Stimulated activated naive CD8-positive, alpha-beta T cell treated with anti-CD3 and anti-CD28 coated beads, Interleukin-15, Interleukin-2, amounts not matched to agents 100 ng/mL and 50 ng/mL, for 24 hours (primary cell): ENCODE data around the gene SLC10A2.

ENCODE experiments used
- H3K27ac Mint-ChIP-seq: one replicate; pipeline ENCODE4 v1.8.0; 2021; ENCODE audit warnings: mild to moderate bottlenecking, mixed read lengths
- H3K27me3 Mint-ChIP-seq: one replicate; pipeline ENCODE4 v1.8.0; 2021; ENCODE audit warnings: mixed read lengths
- H3K36me3 Mint-ChIP-seq: one replicate; pipeline ENCODE4 v1.8.0; 2021; ENCODE audit warnings: low read depth, mixed read lengths
- H3K4me1 Mint-ChIP-seq: one replicate; pipeline ENCODE4 v1.8.0; 2021; ENCODE audit warnings: low read depth, mixed read lengths
- H3K4me3 Mint-ChIP-seq: one replicate; pipeline ENCODE4 v1.8.0; 2021; ENCODE audit warnings: mild to moderate bottlenecking, mixed read lengths
- H3K9me3 Mint-ChIP-seq: one replicate; pipeline ENCODE4 v1.8.0; 2021; ENCODE audit warnings: mixed read lengths

SLC10A2 gene

DNA sequence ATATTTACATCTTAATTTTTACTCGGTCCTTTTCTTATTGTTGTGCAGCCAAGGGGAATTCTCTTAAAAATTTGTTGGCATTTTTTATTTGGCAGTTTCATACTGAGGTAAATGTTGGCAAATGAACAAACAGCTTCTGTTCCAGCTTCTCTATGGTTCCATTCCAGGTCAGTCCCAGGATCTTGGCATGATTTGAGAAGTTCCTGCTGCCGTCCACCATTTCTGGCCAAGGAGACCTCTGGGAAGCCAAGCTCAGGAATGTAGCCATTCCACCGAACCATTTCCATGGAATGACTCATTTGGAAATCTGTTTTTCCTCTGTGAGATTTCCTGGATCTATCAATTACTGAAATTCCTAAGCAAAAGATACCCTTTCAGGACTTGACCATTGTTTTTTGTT is 43.9 kb downstream of the SLC10A2 start:
- Mint-ChIP-seq H3K27ac (no peak overlapping the region), H3K4me3 (no peak overlapping the region), H3K36me3 (no peaks in the 10 kb centered on the region), H3K27me3 (no peaks in the 10 kb centered on the region), H3K4me1 (no peaks in the 10 kb centered on the region), H3K9me3 (peaks cover 8% of the 10 kb centered on the region)

DNA sequence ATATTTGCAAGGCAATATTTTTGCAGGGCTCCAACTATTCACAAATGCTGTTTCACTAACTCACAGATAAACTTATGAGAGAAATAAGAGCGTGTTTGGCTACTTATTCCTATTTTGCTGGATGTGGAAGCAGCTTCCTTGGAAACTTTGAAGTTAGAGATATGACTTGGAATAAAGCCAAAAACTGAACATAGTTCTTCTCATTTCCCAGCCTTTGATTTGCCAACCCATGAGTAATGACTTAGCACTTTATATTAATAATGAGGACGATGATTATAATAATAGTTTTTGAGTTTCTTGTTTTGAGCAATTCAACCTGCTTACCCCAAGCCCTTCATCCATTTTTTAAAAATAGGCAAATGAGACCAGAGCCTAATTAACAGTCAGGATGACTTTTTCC is 47.7 kb downstream of the SLC10A2 start:
- Mint-ChIP-seq H3K27me3 (peaks cover 3% of the 10 kb centered on the region), H3K27ac (no peak overlapping the region), H3K4me3 (no peak overlapping the region), H3K9me3 (no peaks in the 10 kb centered on the region), H3K4me1 (no peaks in the 10 kb centered on the region), H3K36me3 (no peaks in the 10 kb centered on the region)

- H3K4me1 Mint-ChIP-seq: no peaks in the 10 kb centered on the region
- H3K27ac Mint-ChIP-seq: no peak overlapping the region
- peaks cover 3% of the 10 kb centered on the region for H3K27me3 Mint-ChIP-seq
- H3K36me3 Mint-ChIP-seq: no peaks in the 10 kb centered on the region
- no peak overlapping the region for H3K4me3 Mint-ChIP-seq
- H3K9me3 Mint-ChIP-seq: no peaks in the 10 kb centered on the region
Measured at GRCh38 chr13:103012646-103013045, 53.6 kb downstream of the SLC10A2 start.

DNA sequence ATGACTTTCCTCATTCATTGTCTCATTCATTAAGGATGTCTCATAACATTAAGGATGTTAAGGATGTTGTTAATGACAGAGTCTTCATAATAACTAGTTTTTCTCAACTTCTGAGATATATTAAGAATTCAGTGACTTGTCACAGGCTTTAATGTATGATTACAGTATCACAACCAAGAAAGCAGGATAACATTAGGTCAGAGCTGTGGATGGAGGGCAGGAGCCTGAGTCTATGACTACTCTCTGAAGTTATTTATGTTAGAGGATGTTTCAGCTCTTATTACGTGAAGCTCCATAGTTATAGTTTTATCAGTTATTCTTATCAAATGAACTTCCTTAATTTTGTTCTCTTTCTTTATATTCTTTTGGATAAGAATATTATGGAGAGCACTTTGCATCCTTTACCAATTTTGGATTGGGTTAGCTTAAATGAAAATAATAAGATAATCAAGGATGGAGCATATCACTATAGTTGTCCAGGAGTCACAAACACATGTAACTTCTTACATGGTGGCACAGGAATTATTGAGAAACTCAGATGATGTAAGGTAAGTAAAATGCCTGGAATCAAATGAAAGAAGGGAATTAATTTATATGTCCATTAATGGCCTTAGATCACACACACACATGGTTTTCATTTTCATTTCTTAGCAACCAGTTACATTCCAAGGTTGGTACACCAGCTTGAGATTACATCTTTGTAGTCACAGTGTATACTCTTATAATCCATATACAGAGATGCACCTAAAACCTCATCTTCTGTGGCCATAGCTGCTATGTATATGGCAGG is 57.0 kb downstream of the SLC10A2 start:
- peaks cover 3% of the 10 kb centered on the region for H3K4me1 Mint-ChIP-seq
- H3K27ac Mint-ChIP-seq: no peak overlapping the region
- no peaks in the 10 kb centered on the region for H3K9me3 Mint-ChIP-seq
- H3K27me3 Mint-ChIP-seq: no peaks in the 10 kb centered on the region
- H3K4me3 Mint-ChIP-seq: no peak overlapping the region
- no peaks in the 10 kb centered on the region for H3K36me3 Mint-ChIP-seq

DNA sequence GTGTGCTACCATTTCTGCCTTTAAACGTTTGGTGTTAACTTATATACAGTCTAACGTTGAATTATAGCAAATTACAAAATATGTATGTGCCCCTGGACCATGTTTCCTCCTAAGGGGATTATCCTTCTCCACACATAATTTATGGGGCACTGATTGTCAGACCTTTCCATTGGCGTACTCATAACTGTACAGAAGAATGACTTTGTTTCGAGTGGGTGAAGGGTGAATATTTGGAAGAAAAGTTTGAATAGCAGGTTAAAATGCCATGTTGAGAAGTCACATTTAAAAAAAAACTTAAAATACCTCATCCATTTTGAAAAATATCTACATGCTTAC is 58.8 kb downstream of the SLC10A2 start:
- H3K27me3 Mint-ChIP-seq: no peaks in the 10 kb centered on the region
- no peak overlapping the region for H3K4me3 Mint-ChIP-seq
- H3K36me3 Mint-ChIP-seq: no peaks in the 10 kb centered on the region
- H3K9me3 Mint-ChIP-seq: no peaks in the 10 kb centered on the region
- no peak overlapping the region for H3K27ac Mint-ChIP-seq
- peaks cover 3% of the 10 kb centered on the region for H3K4me1 Mint-ChIP-seq

- H3K27me3 Mint-ChIP-seq: no peaks in the 10 kb centered on the region
- peaks cover 3% of the 10 kb centered on the region for H3K4me1 Mint-ChIP-seq
- H3K27ac Mint-ChIP-seq: no peak overlapping the region
- H3K36me3 Mint-ChIP-seq: no peaks in the 10 kb centered on the region
- H3K4me3 Mint-ChIP-seq: no peak overlapping the region
- H3K9me3 Mint-ChIP-seq: no peaks in the 10 kb centered on the region
Measured at GRCh38 chr13:103006641-103007426, 59.4 kb downstream of the SLC10A2 start.

- Mint-ChIP-seq H3K27ac (no peak overlapping the region), H3K4me1 (peaks cover 3% of the 10 kb centered on the region), H3K36me3 (no peaks in the 10 kb centered on the region), H3K4me3 (no peak overlapping the region), H3K27me3 (no peaks in the 10 kb centered on the region), H3K9me3 (peaks cover 4% of the 10 kb centered on the region)
Measured at GRCh38 chr13:103004661-103005345, 61.4 kb downstream of the SLC10A2 start.

- H3K9me3 Mint-ChIP-seq: peaks cover 4% of the 10 kb centered on the region
- no peak overlapping the region for H3K27ac Mint-ChIP-seq
- no peaks in the 10 kb centered on the region for H3K27me3 Mint-ChIP-seq
- H3K4me3 Mint-ChIP-seq: no peak overlapping the region
- H3K36me3 Mint-ChIP-seq: no peaks in the 10 kb centered on the region
- H3K4me1 Mint-ChIP-seq: peaks cover 3% of the 10 kb centered on the region
Measured at GRCh38 chr13:103003631-103004030, 62.6 kb downstream of the SLC10A2 start.

DNA sequence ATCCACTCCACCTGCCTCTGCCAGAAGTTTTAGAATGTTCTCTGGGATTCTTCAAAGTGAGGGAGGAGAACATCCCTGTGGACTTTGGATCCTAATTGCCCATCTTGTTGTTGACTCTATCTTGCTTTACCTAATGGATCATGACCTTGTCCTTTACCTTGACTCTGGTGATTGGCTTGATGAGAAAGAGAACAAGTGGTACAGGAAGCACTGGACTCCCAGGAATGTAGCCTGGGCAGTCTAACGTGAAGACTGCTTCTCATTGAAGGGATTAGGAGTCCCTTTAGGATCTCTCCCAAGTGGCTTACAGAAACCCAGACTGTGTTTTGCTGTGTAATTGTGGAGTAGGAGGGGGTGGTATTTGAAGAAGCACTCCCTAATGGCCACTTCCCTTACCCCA is 63.9 kb downstream of the SLC10A2 start:
- Mint-ChIP-seq H3K4me1 (peaks cover 3% of the 10 kb centered on the region), H3K27me3 (no peaks in the 10 kb centered on the region), H3K9me3 (peaks cover 4% of the 10 kb centered on the region), H3K27ac (no peak overlapping the region), H3K36me3 (no peaks in the 10 kb centered on the region), H3K4me3 (no peak overlapping the region)

GRCh38 chr13:103000157-103000556 is 66.1 kb downstream of the SLC10A2 start:
- H3K27me3 Mint-ChIP-seq: no peaks in the 10 kb centered on the region
- peaks cover 12% of the 10 kb centered on the region for H3K9me3 Mint-ChIP-seq
- H3K27ac Mint-ChIP-seq: no peak overlapping the region
- H3K4me3 Mint-ChIP-seq: no peak overlapping the region
- no peaks in the 10 kb centered on the region for H3K36me3 Mint-ChIP-seq
- H3K4me1 Mint-ChIP-seq: no peaks in the 10 kb centered on the region

DNA sequence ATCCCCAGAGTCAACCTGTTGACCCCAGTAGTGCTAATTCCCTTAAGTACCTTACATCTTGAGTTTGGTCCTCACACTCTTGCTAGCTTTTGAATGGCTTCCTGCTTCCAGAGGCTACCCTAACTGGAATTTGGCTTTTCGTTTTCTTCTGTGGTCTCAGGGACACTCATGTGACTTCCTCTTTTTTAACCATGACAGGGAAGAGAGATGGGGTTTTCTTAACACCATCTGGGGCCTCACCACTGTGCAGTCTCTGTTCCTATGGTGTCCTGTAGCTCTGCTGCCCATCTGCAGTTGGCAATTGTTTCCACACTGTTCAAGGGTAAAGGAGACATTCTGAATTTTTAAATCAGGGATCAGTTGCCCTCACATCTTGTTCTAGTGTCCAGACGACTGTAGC is 66.7 kb downstream of the SLC10A2 start:
- no peaks in the 10 kb centered on the region for H3K36me3 Mint-ChIP-seq

More for the DNA sequence above, 66.7 kb downstream of the SLC10A2 start:
- Mint-ChIP-seq H3K27ac (no peak overlapping the region), H3K4me3 (no peak overlapping the region), H3K4me1 (no peaks in the 10 kb centered on the region), H3K9me3 (peaks cover 12% of the 10 kb centered on the region), H3K27me3 (no peaks in the 10 kb centered on the region)
